GM18867 (cell line): ENCODE results near the gene ANKH.
"Not testable (repeated sequence)": the region's sequence is repeated elsewhere in the genome, so short reads cannot be mapped to it uniquely, and the experiment has no call there.

Experiments used
- ATAC-seq: cut with Tn5 transposase; IDR thresholded peaks from one replicate; pipeline ENCODE4 v1.9.1; 2021; ENCODE audit warnings: mild to moderate bottlenecking, moderate library complexity; ENCODE audit not compliant: unreplicated experiment

The ANKH gene

GRCh38 chr5:14884062-14884612 lies 12.6 kb upstream of the ANKH start:
- no peak for ATAC-seq

- ATAC-seq = no peak
These were observed 11.3 kb upstream of the ANKH start for GRCh38 chr5:14882658-14883580.

DNA sequence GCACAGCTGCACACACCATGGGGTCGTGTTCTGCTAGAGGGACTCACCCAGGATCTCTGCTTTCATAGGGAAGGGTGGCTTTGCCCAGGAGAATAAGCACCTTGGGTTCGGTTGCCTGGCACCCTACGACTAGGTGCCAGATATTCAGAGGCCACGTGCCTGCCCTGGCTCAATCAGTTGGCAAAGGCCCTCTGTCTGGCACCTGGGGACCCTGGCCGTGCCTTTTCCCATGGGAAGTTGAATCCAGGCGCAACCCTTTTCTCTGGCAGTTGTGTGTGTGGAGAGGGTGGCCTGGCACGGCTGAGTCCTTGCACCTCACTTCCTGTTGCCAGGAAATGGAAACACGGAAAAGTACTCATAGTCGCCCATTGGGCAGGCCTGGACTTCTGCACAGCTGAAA lies 10.2 kb upstream of the ANKH start:
- no peak for ATAC-seq

- no peak for ATAC-seq
These were observed 9.1 kb upstream of the ANKH start for GRCh38 chr5:14880688-14881087.

- no peak for ATAC-seq
These were observed 8.5 kb upstream of the ANKH start for GRCh38 chr5:14879937-14880589.

DNA sequence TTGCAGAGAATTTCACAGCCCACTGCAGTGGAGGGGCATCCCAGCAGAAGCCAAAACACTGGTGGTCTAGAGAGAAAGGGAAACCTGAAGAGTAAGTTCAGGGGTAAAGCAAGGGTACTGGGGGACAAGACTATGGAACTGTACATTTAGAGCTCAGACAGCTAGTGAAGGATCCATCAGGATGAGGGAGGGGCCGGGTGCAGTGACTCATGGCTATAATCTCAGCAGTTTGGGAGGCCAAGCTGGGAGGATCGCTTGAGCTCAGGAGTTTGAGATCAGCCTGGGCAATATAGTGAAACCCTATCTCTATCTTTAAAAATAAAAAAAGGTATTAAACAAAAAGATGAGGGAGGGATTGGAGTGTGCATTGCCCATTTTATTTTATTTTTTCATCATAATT lies 7.8 kb upstream of the ANKH start:
- ATAC-seq = no peak

DNA sequence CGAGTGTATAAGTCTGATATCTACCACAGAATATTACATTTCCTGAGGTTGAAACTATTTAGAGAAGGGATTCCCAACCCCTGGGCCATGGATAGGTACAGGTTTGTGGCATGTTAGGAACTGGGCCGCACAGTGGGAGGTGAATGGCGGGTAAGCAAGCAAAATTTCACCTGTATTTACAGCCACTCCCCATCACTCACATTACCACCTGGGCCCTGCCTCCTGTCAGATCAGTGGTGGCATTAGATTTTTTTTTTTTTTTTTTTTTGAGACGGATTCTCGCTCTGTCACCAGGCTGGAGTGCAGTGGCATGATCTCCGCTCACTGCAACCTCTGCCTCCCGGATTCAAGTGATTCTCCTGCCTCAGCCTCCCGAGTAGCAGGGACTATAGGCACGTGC lies 6.6 kb upstream of the ANKH start:
- not testable (repeated sequence) for ATAC-seq

- ATAC-seq = no peak
These were observed 4.5 kb upstream of the ANKH start for GRCh38 chr5:14876095-14876494.

- no peak for ATAC-seq
These were observed 2.2 kb upstream of the ANKH start for GRCh38 chr5:14873790-14874189.

- no peak for ATAC-seq
These were observed 1.5 kb upstream of the ANKH start for GRCh38 chr5:14873093-14873492.

DNA sequence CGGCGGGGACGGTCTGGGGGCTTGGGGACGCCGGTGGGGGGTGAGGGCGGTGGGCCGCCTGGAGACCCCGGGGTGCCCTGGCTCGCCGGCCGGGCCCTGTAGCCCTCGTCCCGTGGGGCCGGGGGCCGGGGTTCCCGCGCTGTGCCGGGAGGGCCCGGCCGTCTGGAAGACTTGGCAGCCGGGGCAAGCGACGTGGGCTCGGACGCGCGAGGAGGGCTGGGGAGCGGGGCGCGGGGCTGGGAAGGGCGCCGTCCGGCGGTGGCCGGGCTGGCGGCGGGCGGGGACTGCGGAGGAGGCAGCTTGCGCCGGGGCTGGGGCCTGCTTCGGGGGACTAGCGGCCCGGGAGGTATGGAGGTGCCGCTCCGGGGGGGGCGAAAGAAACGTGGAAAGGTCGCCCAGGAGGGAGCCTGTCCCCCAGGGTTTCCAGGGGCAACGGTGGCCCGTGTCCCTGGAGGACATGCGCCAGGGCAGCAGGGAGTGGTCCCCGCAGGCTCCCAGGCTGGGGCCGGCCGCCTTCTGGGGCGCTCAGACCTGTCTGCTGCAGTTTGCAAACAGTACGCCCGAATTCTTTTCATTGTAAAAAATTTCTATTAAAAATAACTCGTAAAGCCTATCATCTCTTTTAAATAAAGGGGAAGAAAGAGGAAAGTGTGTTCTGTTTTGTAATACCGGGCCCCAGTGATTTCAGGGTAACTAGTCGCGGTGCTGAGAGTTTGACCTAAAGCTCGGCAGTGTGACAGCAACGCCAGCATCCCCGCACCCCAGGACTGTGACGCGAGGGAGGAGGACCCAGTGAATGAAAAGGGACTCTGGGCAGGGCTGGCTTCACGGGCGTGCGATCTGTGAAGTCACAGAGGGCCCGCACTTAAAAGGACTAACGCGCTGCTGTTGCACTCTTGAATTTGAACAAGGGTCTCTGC lies 752 bp upstream of the ANKH start:
- peak; percentile 53 for ATAC-seq

DNA sequence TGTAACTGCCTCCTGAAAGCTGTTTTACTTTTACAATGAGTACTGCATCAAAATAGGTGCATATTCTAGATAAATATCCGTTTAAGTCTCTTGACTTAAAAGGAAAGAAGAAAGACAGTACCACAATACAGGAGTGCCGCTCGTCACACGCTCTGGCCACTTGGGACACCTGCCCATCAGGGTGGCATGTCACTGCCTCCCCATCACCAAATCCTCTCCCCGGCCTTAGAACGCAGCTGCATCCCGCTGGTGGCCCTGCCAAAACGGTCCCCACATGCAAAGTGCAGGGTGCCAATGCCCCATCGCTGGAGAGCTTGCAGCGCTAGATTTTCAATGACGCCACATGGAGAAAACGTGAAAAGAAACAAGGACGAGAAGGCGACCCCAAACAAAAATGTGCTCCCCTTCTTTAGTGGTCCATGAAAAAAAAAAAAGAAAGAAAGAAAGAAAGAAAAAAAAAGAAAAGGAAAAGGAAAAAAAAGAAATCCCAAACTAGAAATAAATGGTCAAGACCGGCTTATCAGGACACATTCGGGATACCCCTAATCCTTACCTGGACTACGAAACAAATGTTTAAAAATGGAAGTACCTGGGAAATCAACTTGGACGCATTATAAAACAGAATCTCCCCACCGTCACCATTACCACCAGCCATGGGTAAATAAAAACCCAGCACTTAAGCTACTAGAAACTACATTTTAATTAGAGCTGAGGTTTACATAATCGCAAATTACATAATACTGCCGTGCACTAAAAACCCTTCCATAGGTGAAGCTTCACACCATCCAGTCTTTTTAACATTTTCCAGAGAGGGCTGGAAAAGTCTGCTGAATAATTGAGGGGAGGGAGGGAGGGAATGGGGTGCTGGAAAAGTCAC lies 1.0 kb downstream of the ANKH start:
- ATAC-seq = no peak

DNA sequence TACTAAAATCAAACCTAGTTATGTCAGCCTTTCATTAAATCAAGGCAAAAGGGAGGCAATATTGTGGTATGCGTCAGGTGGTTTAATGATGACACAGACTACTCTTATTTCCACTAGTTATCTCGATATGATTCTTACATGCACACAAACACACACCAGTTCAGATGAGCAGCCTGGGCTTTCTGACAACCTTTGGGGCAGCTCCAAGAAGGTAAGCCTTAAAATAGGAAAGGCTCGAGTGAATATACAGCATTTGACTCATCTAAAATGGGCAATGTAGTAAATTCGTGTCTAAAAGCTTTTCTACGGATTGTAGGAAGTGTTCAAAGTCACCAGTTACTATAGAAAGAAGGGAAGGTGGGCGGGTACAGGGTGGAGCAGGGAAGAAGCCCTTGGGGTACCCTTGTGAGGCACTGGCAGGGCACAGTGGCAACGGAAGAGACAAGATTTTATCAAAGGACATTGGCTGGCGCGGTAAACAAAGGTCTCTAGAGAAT lies 1.9 kb downstream of the ANKH start:
- no peak for ATAC-seq

GRCh38 chr5:14869233-14869632 lies 2.3 kb downstream of the ANKH start:
- ATAC-seq = no peak

DNA sequence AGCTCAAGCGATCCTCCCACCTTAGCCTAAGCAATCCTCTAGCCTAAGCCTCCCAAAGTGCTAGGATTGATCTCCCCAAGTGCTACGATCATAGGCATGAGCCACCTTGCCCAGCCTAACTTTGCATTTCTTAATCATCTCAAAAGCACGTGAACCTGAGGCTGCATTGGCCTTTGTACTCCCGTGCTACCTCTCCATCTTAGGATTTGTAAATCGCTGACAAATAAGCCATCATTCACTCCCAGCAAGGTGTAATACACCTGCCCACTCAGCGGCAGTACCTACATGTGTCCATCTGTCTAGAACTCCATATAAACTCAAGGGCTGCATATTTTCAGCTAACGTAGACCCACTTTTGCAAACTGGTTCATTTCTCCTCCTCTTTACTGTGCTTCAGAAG lies 2.8 kb downstream of the ANKH start:
- no peak for ATAC-seq

GRCh38 chr5:14864181-14864812 lies 7.3 kb downstream of the ANKH start:
- no peak for ATAC-seq

DNA sequence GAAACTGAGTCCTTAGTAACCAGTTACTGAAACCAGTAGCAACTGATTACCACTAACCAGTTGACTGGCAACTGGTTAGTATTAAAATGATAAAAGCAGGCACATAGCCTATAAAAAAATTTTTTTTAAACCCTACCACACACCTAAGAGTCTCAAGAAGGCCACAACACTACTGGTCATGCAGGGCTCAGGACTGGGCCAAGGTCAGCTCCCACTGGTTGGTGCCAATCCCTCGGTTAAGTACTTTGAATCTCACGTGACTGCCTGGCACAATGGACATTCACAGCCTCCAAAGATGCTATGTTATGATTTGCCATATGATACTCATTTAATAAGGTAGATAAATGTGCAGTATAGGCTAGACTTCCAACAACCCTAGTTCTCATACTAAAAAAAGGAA lies 8.5 kb downstream of the ANKH start:
- ATAC-seq = no peak

DNA sequence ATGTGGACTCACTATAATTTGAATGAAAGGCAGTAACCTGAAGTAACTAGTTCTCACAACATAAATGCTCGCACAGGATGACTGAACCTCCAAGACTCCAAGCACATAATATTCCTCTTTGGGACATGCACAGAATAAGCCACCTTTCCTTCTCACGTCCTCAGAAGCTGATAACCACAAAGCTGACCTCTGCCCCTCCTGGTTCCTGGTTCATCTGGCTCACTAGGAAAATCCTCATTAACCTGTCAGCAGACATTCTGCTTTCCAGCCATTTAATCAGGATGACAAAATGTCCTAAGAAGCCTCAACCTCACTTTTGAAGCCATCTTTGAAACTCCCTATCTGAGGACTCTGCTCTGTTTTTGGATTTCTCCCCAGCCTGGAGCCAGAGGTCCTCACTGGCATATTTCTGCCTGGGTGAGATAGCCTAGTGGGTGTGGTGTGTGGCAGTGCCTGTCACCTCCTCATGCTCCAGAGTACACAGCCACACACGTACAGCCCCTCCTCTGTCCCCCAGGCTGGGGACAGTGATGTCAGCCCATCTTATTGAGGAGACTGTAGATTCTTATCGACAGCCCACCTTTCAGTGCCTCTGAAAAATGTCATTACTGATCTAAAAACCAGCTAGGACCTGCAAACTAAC lies 10.3 kb downstream of the ANKH start:
- ATAC-seq = no peak

- ATAC-seq = no peak
These were observed 11.6 kb downstream of the ANKH start for GRCh38 chr5:14859980-14860379.
